Activated T-cell treated with anti-CD3 and anti-CD28 coated beads for 1 hour (primary cell): ENCODE results near the gene ANGPTL8.
A peak's percentile ranks its signal among the peaks of the same experiment; 100 is the strongest.

Source experiments
- DNase-seq: peaks from one replicate; pipeline ENCODE4 v3.0.0-alpha.2; 2020; ENCODE audit warnings: low read depth

Gene ANGPTL8

GRCh38 chr19:11203194-11204075 is 36.0 kb upstream of the ANGPTL8 start:
- peak; percentile 40 for DNase-seq

GRCh38 chr19:11204076-11204602 is 35.3 kb upstream of the ANGPTL8 start:
- no peak for DNase-seq

DNA sequence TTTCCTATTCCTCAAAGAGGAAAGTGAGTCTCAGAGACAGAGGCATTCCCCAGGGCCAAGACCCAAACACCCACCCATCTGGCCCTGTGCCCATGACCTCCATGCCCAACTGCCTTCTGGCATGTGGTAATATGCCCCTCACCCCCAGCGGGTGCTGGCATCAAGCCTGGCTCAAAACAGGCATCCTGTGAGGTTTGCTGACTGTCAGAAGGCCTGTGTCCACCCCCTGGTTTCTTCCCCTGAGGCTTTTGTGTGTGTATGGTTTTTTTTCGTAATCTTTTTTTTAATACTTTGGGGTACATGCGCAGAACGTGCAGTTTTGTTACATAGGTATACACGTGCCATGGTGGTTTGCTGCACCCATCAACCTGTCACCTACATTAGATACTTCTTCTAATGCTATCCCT is 34.5 kb upstream of the ANGPTL8 start:
- DNase-seq: no peak

GRCh38 chr19:11205939-11206570 is 33.4 kb upstream of the ANGPTL8 start:
- DNase-seq: no peak

- DNase-seq: no peak
These were observed 30.6 kb upstream of the ANGPTL8 start for GRCh38 chr19:11208561-11209471.

- DNase-seq: no peak
These were observed 29.4 kb upstream of the ANGPTL8 start for GRCh38 chr19:11209839-11210655.

DNA sequence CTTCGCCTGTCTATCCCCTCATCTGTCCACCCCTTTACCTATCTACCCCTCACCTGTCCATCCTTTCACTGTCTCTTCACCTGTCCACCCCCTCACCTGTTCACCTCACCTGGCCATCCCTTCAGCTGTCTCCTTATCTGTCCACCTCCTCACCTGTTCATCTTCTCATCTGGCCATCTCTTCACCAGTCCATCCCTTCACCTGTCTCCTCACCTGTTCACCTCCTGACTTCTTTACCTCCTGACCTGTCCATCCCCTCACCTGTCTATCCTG is 28.8 kb upstream of the ANGPTL8 start:
- no peak for DNase-seq

- DNase-seq: no peak
These were observed 25.0 kb upstream of the ANGPTL8 start for GRCh38 chr19:11214387-11214786.

DNA sequence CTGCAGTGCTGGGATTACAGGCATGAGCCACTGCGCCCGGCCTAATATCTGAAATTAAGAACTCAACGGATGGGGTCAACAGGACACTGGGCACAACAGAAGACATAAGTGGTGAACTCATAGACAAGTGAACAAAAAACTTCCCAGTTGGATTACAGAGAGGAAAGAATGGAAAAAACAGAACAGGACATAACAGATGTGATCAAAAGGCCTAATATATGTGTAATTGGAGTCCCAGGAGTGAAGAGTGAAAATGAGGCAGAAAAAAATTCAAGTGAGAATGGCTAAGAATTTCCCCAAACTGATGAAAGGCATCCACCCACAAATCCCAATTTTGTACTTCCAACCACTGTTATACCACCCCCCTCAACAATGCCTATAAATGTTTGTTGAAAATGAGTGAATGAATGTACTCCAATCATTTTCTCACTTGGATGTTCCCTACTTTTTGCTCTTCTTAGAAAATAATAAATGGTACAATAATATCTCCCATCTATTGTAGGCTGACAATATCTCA is 18.3 kb upstream of the ANGPTL8 start:
- no peak for DNase-seq

GRCh38 chr19:11223200-11223599 is 16.2 kb upstream of the ANGPTL8 start:
- DNase-seq: no peak

DNA sequence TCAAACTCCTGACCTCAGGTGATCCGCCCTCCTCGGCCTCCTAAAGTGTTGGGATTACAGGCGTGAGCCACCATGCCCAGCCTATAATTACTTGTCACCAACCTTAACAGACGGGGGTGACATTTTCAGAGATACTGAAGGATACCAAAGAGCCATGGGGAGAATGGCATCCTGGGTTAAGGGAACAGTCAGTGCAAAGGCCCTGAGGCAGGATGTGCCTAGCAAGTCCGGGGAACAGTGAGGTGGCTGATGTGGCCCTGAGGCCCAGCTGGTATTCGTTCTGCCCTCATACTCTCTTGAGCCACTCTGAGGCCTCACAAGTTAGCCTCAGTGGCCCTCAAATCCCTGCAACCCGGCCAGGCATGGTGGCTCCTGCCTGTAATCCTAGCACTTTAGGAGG is 15.0 kb upstream of the ANGPTL8 start:
- no peak for DNase-seq

GRCh38 chr19:11225172-11225571 is 14.2 kb upstream of the ANGPTL8 start:
- DNase-seq: no peak

- DNase-seq: no peak
These were observed 13.6 kb upstream of the ANGPTL8 start for GRCh38 chr19:11225815-11226214.

DNA sequence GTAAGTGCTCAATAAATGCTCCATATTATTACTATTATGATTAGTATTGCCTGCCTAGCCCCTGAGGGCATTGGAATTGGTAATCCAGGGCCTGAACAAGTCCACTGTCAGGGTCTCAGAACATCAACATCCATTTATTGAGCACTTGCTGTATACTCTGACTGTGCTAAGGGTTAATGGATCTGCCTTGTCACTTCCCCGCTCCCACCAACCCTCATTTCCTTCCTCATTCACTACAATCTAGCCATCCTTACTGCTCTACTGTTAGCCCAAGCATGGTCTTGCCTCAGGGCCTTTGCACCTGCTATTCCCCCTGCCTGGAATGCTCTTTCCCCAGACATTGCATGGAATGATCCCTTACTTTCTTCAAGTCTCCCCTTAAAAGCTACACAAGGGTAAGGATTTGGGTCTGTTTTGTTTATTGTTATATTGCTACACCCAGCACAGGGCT is 12.7 kb upstream of the ANGPTL8 start:
- DNase-seq: no peak

- DNase-seq: no peak
These were observed 12.1 kb upstream of the ANGPTL8 start for GRCh38 chr19:11227195-11227886.

DNA sequence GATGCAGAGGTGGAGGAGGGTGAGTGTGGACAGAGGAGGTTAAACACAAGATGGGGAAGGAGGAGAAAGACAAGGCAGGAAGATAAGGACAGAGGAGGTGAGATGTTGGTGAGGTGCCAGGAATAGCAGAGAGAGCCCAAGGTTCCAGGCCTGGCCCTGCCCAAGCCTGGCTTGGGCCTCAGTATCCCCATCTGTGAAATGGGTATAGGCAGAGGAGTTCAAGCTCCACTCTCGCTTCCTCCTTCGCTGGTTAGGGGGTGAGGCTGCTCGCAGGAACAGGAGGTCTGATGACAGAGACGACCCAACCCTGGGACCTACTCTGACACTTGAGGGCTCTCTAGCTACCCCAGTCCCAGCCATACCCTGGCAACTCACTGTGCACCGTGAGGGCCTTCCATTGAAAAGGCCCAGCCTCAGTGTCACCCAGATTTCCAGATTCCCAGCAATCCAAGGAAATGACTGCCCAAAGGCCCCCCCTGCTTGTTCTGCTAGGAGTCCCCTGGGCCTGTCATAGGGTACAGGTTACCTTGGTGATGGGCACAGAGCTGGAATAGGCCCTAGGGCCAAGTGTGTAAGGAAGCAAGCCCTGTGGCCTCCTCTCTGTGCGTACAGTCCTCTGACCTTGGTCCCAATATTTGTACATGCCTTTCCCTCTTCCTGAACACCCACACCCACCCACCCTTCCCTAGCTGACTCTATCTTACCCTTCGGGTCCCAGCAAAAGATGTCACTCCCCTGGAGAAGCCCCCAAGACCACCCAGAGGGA is 8.6 kb upstream of the ANGPTL8 start:
- no peak for DNase-seq

GRCh38 chr19:11232555-11232954 is 6.9 kb upstream of the ANGPTL8 start:
- DNase-seq: no peak

DNA sequence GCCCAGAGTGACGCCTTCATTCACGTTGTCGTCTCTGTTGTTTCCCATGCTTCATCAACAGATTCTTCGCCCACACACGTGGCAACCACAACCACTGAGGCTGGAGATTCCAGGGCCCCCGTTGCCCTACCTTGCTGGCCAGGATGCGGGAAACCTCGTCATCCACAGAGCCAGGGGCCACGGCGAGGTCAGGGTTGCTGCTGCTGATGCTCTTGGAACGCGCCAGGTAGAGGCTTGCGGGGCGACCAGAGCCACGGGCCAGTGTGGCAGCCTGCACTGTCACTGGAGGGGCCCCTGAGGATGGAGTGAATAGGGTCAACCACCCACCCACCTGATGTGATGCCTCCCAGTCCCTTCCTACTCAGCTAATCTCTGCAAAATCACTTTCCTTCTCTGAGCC is 6.3 kb upstream of the ANGPTL8 start:
- no peak for DNase-seq

DNA sequence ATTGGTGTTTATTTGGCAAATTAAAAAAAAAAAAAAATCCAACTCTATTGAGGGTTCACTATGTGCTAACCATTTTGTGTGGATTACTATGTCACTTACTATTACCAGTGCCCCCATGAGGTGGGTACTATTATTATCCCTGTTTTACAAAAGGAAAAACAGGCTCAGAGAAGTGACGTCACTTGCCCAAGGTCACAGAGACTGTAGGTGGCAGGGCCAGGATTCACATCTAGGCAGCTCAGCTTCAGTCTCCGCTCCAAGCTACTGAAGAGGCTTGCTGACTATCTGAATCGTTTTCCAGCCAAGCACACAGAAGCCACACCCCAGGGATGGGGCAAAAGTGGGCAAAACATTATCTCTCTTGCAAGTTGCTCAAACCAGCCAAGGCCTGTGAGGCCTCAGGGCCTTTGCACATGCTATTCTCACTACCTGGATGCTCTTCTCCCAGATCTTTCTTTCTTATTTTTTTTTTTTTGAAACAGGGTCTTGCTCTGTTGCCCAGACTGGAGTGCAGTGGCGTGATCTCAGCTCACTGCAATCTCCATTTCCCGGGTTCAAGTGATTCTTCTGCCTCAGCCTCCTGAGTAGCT is 4.8 kb upstream of the ANGPTL8 start:
- DNase-seq: no peak
